DND-41 (cell line): ENCODE measurements around the gene PET100.

Source experiments
- ATAC-seq: fragments of 200-7000 bp; cut with Tn5 transposase; 3 replicates; pipeline ENCODE4 v1.9.1; 2021; ENCODE audit warnings: low read depth; ENCODE audit not compliant: insufficient read depth
- DNase-seq: peaks from one replicate; pipeline ENCODE4 v3.0.0-alpha.2; 2020
- H2AFZ ChIP-seq: 2 replicates; pipeline ENCODE4 v1.6.0; 2012; ENCODE audit warnings: low read depth, low read length
- H3K27ac ChIP-seq: 2 replicates; pipeline ENCODE4 v1.5.1; 2012; ENCODE audit warnings: low read length, inconsistent platforms
- H3K27me3 ChIP-seq: fragments of 200-600 bp; sonication (generic); 2 replicates; pipeline ENCODE4 v1.6.0; 2012; ENCODE audit warnings: low read length, mild to moderate bottlenecking, inconsistent platforms; ENCODE audit not compliant: insufficient read depth, poor library complexity
- H3K36me3 ChIP-seq: 2 replicates; pipeline ENCODE4 v1.5.1; 2012; ENCODE audit warnings: low read length, inconsistent platforms; ENCODE audit not compliant: insufficient read depth
- H3K4me1 ChIP-seq: 2 replicates; pipeline ENCODE4 v1.5.1; 2012; ENCODE audit warnings: mild to moderate bottlenecking, low read length; ENCODE audit not compliant: insufficient read depth
- H3K4me2 ChIP-seq: 2 replicates; pipeline ENCODE4 v1.6.0; 2012; ENCODE audit warnings: mild to moderate bottlenecking, moderate library complexity, low read length, inconsistent platforms; ENCODE audit not compliant: insufficient read depth
- H3K4me3 ChIP-seq, 2 experiments: fragments of 200-600 bp in 1 of 2; shearing (Covaris generic) in 1 of 2; 2 replicates each; pipeline ENCODE4 v1.5.1; 2012 to 2016; ENCODE audit warnings: inconsistent platforms in 2 of 2, low read length in 2 of 2, mild to moderate bottlenecking in 2 of 2, low read depth in 1 of 2, moderate library complexity in 1 of 2
- H3K79me2 ChIP-seq: 2 replicates; pipeline ENCODE4 v1.6.0; 2012; ENCODE audit warnings: low read length, inconsistent platforms; ENCODE audit not compliant: insufficient read depth
- H3K9ac ChIP-seq: 2 replicates; pipeline ENCODE4 v1.6.0; 2012; ENCODE audit warnings: low read depth, mild to moderate bottlenecking, inconsistent platforms, low read length, moderate library complexity
- H3K9me3 ChIP-seq: 2 replicates; pipeline ENCODE4 v1.5.1; 2012; ENCODE audit warnings: low read length, moderate library complexity, mild to moderate bottlenecking, inconsistent platforms; ENCODE audit not compliant: insufficient read depth, severe bottlenecking
- H4K20me1 ChIP-seq: 2 replicates; pipeline ENCODE4 v1.6.0; 2012; ENCODE audit warnings: low read length; ENCODE audit not compliant: insufficient read depth
- CTCF ChIP-seq: IDR thresholded peaks from 2 replicates; pipeline ENCODE4 v1.5.1; 2012; ENCODE audit warnings: borderline replicate concordance, low read length, moderate library complexity, mild to moderate bottlenecking; ENCODE audit not compliant: poor library complexity, severe bottlenecking; ENCODE audit errors: extremely low read depth
- EZH2 ChIP-seq: IDR thresholded peaks from 3 replicates; pipeline ENCODE4 v1.6.1; 2012; ENCODE audit warnings: borderline replicate concordance, low read depth, mild to moderate bottlenecking, moderate library complexity, low read length, inconsistent platforms; ENCODE audit not compliant: severe bottlenecking

PET100 gene

GRCh38 chr19:7614859-7615741 lies 14.5 kb upstream of the PET100 start:
- DNase-seq (no peak), ATAC-seq (no peak)
- Histone ChIP-seq H3K9me3 (no peaks in the 10 kb centered on the region), H3K9ac (no peak overlapping the region), H2AFZ (no peak overlapping the region), H3K27me3 (no peaks in the 10 kb centered on the region), H3K4me1 (no peaks in the 10 kb centered on the region), H3K4me3 (no peak overlapping the region), H3K27ac (no peak overlapping the region), H3K79me2 (no peaks in the 10 kb centered on the region), H3K36me3 (peaks cover 12% of the 10 kb centered on the region), H3K4me2 (no peak overlapping the region), H4K20me1 (0 out of 2 replicates have a peak, but pooled peaks cover under 1% of the 10 kb centered on the region)
- no peak for TF ChIP-seq EZH2
- TF ChIP-seq CTCF, result no peak

- no peak overlapping the region for H3K27ac ChIP-seq
- TF ChIP-seq EZH2 (no peak), CTCF (no peak)
- peaks cover 30% of the 10 kb centered on the region for H3K36me3 ChIP-seq
- no peaks in the 10 kb centered on the region for H3K4me1 ChIP-seq
- no peaks in the 10 kb centered on the region for H3K27me3 ChIP-seq
- H2AFZ ChIP-seq, result no peak overlapping the region
- H3K79me2 ChIP-seq, result no peaks in the 10 kb centered on the region
- H3K9me3 ChIP-seq, result no peaks in the 10 kb centered on the region
- no peak for DNase-seq
- no peak overlapping the region for H3K4me3 ChIP-seq
- no peak overlapping the region for H3K4me2 ChIP-seq
- ATAC-seq, result no peak
- no peak overlapping the region for H3K9ac ChIP-seq
- H4K20me1 ChIP-seq, result 0 out of 2 replicates have a peak, but pooled peaks cover 7% of the 10 kb centered on the region
Measured at GRCh38 chr19:7617172-7617571, 12.4 kb upstream of the PET100 start.

GRCh38 chr19:7617735-7618134 lies 11.9 kb upstream of the PET100 start:
- Histone ChIP-seq H3K79me2 (no peaks in the 10 kb centered on the region), H3K9me3 (no peaks in the 10 kb centered on the region), H3K4me2 (no peak overlapping the region), H3K27me3 (no peaks in the 10 kb centered on the region), H4K20me1 (peaks cover 8% of the 10 kb centered on the region), H3K9ac (no peak overlapping the region), H3K36me3 (peaks cover 36% of the 10 kb centered on the region), H2AFZ (no peak overlapping the region), H3K4me1 (no peaks in the 10 kb centered on the region), H3K27ac (no peak overlapping the region), H3K4me3 (no peak overlapping the region)
- ATAC-seq (no peak), DNase-seq (no peak)
- TF ChIP-seq EZH2, result no peak
- TF ChIP-seq CTCF, result no peak
